DOHH2 (cell line): ENCODE measurements around the gene RMI2.

Experiments
- CTCF ChIP-seq: fragments of 200-600 bp; sonication (generic); IDR thresholded peaks from one replicate; pipeline ENCODE4 v1.5.1; 2014; ENCODE audit warnings: antibody characterized with exemption, mild to moderate bottlenecking, low read depth, low read length; ENCODE audit not compliant: poor library complexity, severe bottlenecking
- EZH2phosphoT487 ChIP-seq: fragments of 200-600 bp; sonication (generic); IDR thresholded peaks from 2 replicates; pipeline ENCODE4 v1.6.1; 2017; ENCODE audit warnings: borderline replicate concordance, mild to moderate bottlenecking, antibody characterized with exemption, low read length, moderate library complexity, mixed read lengths

- no peak for TF ChIP-seq EZH2phosphoT487
- no peak for TF ChIP-seq CTCF
These were observed 41.7 kb upstream of the RMI2 start for GRCh38 chr16:11303405-11304138.
